Muscle layer of duodenum (tissue), 2 donors: ENCODE data around the gene ACACB.

Experiments used
- H3K27ac ChIP-seq: one replicate; pipeline ENCODE4 v1.7.0; 2013; ENCODE audit warnings: mild to moderate bottlenecking, low read length
- H3K27me3 ChIP-seq: one replicate; pipeline ENCODE4 v1.7.0; 2013; ENCODE audit warnings: low read depth, mild to moderate bottlenecking, control low read depth, low read length
- H3K36me3 ChIP-seq, 2 donors: one replicate each; pipeline ENCODE4 v1.7.0; 2013; ENCODE audit warnings: low read length in 2 of 2, control low read depth in 1 of 2, mild to moderate bottlenecking in 1 of 2; ENCODE audit not compliant: insufficient read depth in 2 of 2, control insufficient read depth in 1 of 2
- H3K4me1 ChIP-seq, 2 donors: one replicate each; pipeline ENCODE4 v1.7.0; 2013; ENCODE audit warnings: low read length in 2 of 2, mild to moderate bottlenecking in 2 of 2, control low read depth in 1 of 2, moderate library complexity in 1 of 2; ENCODE audit not compliant: insufficient read depth in 2 of 2, control insufficient read depth in 1 of 2
- H3K4me3 ChIP-seq, 2 donors: one replicate each; pipeline ENCODE4 v1.7.0; 2013; ENCODE audit warnings: low read length in 2 of 2, low read depth in 1 of 2, mild to moderate bottlenecking in 1 of 2
- H3K9me3 ChIP-seq, 2 donors: one replicate each; pipeline ENCODE4 v1.7.0; 2013; ENCODE audit warnings: low read length in 2 of 2, control low read depth in 1 of 2, mild to moderate bottlenecking in 1 of 2; ENCODE audit not compliant: control insufficient read depth in 1 of 2
- donor health status: healthy.

ACACB gene

GRCh38 chr12:109281452-109281851, 165.1 kb downstream of the ACACB start:
- no peaks in the 10 kb centered on the region for H3K27me3 ChIP-seq
- no peaks in the 10 kb centered on the region for H3K36me3 ChIP-seq
- no peak overlapping the region for H3K27ac ChIP-seq
- H3K9me3 ChIP-seq, result no peaks in the 10 kb centered on the region
- peaks cover 0 to 16% of the 10 kb centered on the region in 2 donors for H3K4me1 ChIP-seq
- no peak overlapping the region for H3K4me3 ChIP-seq

GRCh38 chr12:109284392-109284791, 168.0 kb downstream of the ACACB start:
- H3K4me1 ChIP-seq, result peaks cover 0 to 2% of the 10 kb centered on the region in 2 donors
- H3K4me3 ChIP-seq, result no peak overlapping the region
- no peaks in the 10 kb centered on the region for H3K27me3 ChIP-seq
- H3K9me3 ChIP-seq, result no peaks in the 10 kb centered on the region
- no peaks in the 10 kb centered on the region for H3K36me3 ChIP-seq
- no peak overlapping the region for H3K27ac ChIP-seq

- Histone ChIP-seq H3K27ac (no peak overlapping the region), H3K9me3 (no peaks in the 10 kb centered on the region), H3K36me3 (no peaks in the 10 kb centered on the region), H3K4me1 (peaks cover 0 to 7% of the 10 kb centered on the region in 2 donors), H3K27me3 (no peaks in the 10 kb centered on the region), H3K4me3 (no peak overlapping the region)
Observed at GRCh38 chr12:109286252-109286651, 169.9 kb downstream of the ACACB start.

- no peak overlapping the region for H3K27ac ChIP-seq
- no peaks in the 10 kb centered on the region for H3K9me3 ChIP-seq
- H3K36me3 ChIP-seq, result no peaks in the 10 kb centered on the region
- H3K4me3 ChIP-seq, result no peak overlapping the region
- no peaks in the 10 kb centered on the region for H3K27me3 ChIP-seq
- peaks cover 0 to 11% of the 10 kb centered on the region in 2 donors for H3K4me1 ChIP-seq
Observed at GRCh38 chr12:109286652-109287051, 170.3 kb downstream of the ACACB start.

DNA sequence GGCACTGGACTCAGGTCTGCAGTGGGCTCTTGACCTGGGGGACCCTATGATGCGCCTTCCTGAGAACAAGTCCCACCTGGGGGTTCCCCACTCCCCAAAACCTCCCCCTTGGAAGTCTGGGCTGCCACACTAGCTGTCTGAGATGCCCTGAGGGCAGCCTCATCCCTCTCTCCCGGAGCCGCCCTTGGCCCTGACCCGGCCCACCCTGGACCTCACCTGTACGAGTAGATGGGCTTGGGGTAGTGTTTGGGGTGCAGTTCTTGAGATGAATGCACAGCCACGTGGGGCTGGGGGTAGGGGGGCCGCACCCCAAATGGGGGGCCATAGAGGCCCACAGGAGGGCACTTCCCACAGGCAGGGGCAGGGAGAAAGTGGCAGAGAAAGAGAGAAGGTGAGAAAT, 170.8 kb downstream of the ACACB start:
- Histone ChIP-seq H3K9me3 (no peaks in the 10 kb centered on the region), H3K27me3 (no peaks in the 10 kb centered on the region), H3K4me1 (peaks cover 0 to 16% of the 10 kb centered on the region in 2 donors), H3K27ac (no peak overlapping the region), H3K4me3 (no peak overlapping the region), H3K36me3 (no peaks in the 10 kb centered on the region)

DNA sequence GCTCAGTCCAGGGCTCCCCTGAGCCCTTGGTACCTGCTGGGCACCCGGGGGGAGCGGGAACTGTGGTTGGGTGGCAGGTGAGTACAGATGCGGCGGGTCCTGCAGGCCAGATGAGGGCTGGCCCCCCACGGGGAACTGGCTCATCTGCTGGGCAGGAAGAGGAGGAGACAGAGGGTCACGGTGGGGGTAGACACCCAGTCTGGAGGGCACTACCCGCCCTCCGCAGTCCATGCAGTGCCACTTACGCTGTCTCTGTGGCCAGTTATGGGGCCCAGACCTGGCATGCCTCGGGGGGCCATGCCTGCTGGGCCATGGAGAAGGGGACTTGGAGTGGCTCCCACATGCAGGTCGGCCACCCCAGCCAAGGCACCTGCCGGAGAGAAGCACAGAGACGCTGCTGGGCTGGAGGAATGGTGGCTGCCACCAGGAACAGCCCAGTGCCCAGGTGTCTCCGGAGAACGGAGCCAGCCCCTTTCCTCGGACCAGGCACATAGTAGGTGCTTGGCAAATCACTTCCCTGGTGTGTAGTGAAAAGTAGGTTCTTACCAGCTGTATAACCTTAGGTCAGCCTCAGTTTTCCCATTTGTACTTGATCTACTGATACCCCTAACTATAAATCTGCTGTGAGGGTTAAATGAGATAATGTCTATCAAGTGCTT, 171.6 kb downstream of the ACACB start:
- no peak overlapping the region for H3K27ac ChIP-seq
- H3K9me3 ChIP-seq, result no peaks in the 10 kb centered on the region
- no peaks in the 10 kb centered on the region for H3K36me3 ChIP-seq
- peaks cover 0 to 16% of the 10 kb centered on the region in 2 donors for H3K4me1 ChIP-seq
- H3K4me3 ChIP-seq, result no peak overlapping the region
- H3K27me3 ChIP-seq, result no peaks in the 10 kb centered on the region

GRCh38 chr12:109288571-109288970, 172.2 kb downstream of the ACACB start:
- Histone ChIP-seq H3K27ac (no peak overlapping the region), H3K9me3 (no peaks in the 10 kb centered on the region), H3K36me3 (no peaks in the 10 kb centered on the region), H3K4me3 (no peak overlapping the region), H3K27me3 (no peaks in the 10 kb centered on the region), H3K4me1 (peaks cover 0 to 16% of the 10 kb centered on the region in 2 donors)

DNA sequence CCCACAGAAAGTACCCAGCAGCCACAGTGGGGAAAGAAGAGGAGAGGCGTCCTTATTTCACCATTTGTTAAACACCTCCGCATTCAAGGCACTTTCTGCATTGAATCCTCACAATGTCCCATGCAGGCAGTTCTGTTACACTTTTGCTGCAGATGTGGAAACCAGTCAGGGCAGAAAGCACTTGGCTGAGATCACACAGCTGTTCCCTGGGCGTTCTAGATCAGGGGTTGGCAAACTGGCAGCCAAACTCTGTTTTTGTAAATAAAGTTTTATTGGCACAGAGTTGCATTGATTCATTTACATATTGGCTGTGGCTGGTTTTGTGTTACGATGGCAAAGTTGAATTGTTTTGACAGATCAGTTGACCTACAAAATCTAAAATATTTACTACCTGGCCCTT, 172.6 kb downstream of the ACACB start:
- Histone ChIP-seq H3K27me3 (no peaks in the 10 kb centered on the region), H3K27ac (no peak overlapping the region), H3K36me3 (no peaks in the 10 kb centered on the region), H3K4me1 (peaks cover 0 to 16% of the 10 kb centered on the region in 2 donors), H3K9me3 (no peaks in the 10 kb centered on the region), H3K4me3 (no peak overlapping the region)

DNA sequence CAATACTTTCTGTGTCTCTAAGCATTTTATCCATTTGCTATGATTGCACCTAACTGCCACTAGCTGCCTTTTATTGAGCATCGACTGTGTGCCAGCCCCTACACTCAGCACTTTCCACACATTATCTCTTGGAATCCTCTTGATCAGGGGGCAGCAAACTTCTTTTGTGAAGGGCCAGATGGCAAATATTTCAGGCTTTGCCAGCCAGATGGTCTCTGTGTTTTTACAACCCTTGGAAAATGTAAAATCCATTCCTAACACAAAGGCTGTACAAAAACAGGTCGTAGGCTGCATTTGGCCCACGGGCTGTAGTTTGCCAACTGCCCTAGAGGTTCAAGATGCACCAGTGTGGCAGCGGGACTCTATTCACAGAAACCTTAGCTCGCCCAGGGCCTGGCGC, 173.2 kb downstream of the ACACB start:
- Histone ChIP-seq H3K4me1 (peaks cover 0 to 16% of the 10 kb centered on the region in 2 donors), H3K27ac (no peak overlapping the region), H3K9me3 (no peaks in the 10 kb centered on the region), H3K36me3 (no peaks in the 10 kb centered on the region), H3K4me3 (no peak overlapping the region), H3K27me3 (no peaks in the 10 kb centered on the region)

GRCh38 chr12:109290061-109290460, 173.7 kb downstream of the ACACB start:
- Histone ChIP-seq H3K27me3 (no peaks in the 10 kb centered on the region), H3K27ac (no peak overlapping the region), H3K4me1 (peaks cover 0 to 16% of the 10 kb centered on the region in 2 donors), H3K9me3 (no peaks in the 10 kb centered on the region), H3K4me3 (no peak overlapping the region), H3K36me3 (no peaks in the 10 kb centered on the region)

GRCh38 chr12:109291117-109291516, 174.7 kb downstream of the ACACB start:
- Histone ChIP-seq H3K27me3 (no peaks in the 10 kb centered on the region), H3K36me3 (no peaks in the 10 kb centered on the region), H3K27ac (no peak overlapping the region), H3K4me1 (peaks cover 0 to 16% of the 10 kb centered on the region in 2 donors), H3K4me3 (peak overlapping the region in 1 of 2 donors; percentile 51), H3K9me3 (no peaks in the 10 kb centered on the region)
